GM12872 (cell line): ENCODE results near the gene KLHL13.

Experiments used
- TF ChIP-seq, protein P1 (sequence below): IDR thresholded peaks from 3 replicates; pipeline ENCODE4 v1.5.1; 2011; ENCODE audit warnings: low read depth, mild to moderate bottlenecking, low read length, moderate library complexity; ENCODE audit not compliant: insufficient read depth

KLHL13 gene

DNA sequence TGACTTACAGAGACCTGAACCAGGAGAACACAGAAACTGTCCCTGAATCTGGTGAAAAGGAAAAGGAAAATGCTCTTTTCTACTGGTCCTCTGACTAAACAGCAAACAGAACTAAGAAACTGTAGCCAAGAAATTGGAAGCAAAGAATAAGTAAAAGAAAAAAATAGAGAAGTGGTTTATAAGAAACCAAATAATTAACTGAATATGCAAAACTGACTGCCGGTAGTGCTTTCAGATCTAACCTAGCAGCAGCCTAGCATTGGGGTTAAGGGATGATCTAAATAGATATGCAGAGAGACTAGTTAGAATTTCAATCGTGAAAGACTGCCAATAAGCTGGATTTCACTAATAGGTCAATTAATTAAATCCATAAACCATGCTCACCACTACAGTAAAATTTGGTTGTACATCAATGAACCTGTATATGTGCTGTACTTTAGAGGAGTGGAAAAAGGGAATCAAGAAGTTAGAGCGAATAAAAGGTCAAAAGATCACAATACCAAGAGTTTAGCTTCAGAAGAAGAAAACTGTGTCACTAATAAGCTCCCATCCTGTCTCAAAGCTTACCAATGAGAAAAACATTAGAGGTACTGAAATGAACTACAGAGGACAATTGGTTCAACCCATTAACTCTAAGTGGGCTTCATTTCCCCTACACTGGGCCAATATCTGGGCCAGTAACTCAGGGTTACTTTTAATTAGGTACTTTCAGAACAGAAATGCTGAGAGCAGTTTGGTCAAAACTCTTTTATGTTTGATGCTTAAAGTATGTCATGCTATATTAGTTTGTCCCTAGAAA, 53.6 kb downstream of the KLHL13 start:
- TF ChIP-seq, protein P1, sequence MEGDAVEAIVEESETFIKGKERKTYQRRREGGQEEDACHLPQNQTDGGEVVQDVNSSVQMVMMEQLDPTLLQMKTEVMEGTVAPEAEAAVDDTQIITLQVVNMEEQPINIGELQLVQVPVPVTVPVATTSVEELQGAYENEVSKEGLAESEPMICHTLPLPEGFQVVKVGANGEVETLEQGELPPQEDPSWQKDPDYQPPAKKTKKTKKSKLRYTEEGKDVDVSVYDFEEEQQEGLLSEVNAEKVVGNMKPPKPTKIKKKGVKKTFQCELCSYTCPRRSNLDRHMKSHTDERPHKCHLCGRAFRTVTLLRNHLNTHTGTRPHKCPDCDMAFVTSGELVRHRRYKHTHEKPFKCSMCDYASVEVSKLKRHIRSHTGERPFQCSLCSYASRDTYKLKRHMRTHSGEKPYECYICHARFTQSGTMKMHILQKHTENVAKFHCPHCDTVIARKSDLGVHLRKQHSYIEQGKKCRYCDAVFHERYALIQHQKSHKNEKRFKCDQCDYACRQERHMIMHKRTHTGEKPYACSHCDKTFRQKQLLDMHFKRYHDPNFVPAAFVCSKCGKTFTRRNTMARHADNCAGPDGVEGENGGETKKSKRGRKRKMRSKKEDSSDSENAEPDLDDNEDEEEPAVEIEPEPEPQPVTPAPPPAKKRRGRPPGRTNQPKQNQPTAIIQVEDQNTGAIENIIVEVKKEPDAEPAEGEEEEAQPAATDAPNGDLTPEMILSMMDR = no peak

DNA sequence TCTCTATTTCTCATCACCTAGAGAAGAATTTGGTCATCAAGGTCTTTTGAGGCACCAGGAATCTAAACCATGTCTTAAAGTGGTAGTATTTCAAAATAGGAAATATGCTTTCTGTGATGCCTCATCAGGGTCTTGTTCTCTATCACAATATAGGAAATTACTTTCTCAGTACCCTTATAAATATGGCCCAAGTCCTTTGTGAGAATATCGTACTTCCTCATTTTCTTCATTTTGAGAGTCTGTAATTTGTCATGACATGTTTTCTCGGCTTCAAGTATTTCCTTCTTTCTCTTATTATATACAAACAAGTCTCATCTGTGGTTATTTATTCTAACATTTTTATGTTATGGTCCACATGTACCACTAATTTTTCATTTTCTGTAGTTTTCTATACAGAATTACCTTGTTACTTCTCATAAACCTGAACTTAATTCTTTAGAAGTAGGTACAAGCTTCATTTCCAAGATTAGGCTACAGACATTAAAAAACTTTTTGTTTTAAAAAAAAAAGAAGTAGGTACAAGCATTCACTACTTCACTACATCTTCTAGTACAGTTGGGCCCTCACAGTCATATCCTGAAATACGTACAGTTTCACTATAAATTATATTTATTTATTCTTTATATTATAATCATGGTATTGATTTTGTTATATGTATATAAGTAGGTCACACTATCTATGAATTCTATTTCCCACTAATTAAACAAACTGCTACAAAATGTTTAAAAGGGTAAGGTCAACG, 54.4 kb downstream of the KLHL13 start:
- TF ChIP-seq, protein P1 = no peak

DNA sequence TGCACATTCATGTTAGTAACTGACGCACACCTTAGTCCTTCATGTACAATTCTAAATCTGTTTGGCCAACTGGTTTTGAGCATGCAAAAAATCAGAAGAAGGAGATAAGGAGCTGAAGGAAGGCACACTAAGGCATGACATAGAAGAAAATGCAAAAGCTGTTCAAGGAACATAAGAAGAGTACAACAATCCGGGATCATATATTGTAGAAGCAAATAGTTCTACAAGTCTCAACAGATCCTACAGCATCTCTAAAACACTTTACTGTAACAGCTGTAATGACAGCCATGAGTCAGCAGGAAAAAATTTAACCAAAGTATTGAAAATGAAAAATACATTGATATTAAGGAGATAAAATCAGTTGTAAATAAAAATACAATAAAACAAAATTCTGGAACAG, 57.7 kb downstream of the KLHL13 start:
- TF ChIP-seq, protein P1 = no peak

DNA sequence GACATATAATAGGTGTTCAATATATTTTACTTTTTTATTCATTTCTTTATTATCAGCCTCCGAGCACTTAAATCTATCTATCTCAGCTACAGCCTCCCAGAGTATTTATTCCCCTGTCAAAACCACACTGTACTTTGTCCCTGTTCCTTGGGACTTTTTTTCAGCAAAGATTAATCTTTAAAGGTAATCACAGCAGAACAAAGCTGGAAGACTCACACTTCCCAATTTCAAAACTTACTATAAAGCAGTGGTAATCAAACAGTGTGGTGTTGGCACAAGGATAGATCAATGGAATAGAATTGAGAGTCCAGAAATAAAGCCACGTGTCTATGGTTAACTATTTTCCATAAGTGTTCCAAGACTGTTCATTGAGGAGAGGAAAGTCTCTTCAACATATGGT, 59.7 kb downstream of the KLHL13 start:
- TF ChIP-seq, protein P1 = no peak

DNA sequence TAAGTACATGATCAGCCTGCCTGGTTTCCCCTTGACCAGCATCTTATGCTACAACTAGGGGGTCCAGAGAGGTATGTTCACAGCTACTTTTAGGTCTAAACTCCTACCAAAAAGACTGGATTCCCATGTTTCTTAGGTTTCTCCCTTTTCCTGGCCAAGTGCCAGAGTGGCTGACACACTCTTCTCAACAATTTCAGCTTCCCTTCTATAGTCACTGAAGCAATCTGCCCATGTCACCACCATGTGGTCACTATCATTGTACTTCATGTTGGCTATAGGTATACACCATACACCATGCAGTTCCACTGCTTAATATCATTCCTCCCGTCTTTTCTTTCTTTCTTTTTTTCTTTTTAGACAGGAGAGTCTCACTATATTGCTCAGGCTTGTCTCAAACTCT, 66.9 kb downstream of the KLHL13 start:
- TF ChIP-seq, protein P1 = no peak

DNA sequence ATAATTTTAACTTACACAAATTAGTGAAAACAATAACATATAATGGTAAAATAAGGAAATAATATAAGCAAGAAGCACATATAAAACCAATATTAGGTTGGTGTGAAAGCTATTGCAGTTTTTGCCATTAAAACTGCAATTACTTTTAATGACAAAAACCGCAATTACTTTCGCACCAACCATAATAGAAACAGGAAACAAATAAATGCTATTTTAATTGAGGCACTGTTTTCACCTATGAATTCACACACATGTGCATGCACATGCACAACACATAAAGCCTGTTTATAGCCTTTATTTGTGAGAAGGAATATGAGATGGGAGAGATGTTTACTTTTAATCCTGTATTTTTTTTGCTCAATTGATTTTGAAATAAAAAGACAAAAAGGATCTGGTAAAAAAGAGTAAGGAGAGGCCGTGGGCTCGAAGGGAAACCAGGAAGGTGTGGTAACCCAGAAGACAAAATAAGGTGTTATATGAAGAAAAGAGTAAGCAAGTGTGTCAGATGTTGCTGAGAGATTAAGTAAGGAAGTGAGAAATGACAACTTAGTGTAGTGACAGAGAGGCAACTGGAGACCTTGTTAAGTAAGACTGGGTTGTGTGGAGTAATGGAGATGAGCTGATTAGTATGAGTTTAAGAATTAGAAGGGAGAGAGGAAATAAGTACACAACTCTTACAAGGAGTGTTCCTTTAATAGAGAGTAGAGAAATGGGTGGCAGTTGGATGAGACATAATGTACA, 69.0 kb downstream of the KLHL13 start:
- TF ChIP-seq, protein P1 = no peak

DNA sequence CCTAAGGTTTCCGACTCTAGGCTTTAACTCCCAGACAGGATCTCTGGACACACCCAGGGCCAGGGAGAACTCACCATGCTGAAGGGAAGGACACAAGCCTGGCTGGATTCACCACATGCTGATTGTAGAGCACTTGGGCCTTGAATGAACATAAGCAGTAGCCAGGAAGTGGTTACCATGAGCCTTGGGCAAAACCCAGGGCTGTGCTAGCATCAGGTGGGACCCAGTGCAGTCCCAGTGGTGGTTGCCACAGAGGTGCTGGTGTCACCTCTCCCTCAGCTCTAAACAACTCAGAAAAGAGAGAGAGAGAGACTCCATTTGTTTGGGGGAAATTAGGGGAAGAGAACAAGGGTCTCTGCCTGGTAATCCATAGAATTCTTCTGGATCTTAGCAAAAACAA, 77.0 kb downstream of the KLHL13 start:
- TF ChIP-seq, protein P1 = no peak
